ENCODE data around the gene MED25.

Gene MED25

GRCh38 chr19:49840321-49840720, 22.2 kb downstream of the MED25 start:
- DNase-seq (ENCODE audit: extremely low spot score): no peak
- ChIA-PET POLR2A (no interaction called here), CTCF (no interaction called here)
- TF ChIP-seq L3MBTL2 (conservative IDR thresholded peaks at IDR 0.05) (no peak), ZNF384 (IDR thresholded peaks at IDR 0.05) (no peak), ELF4 (IDR thresholded peaks at IDR 0.05) (no peak), BHLHE40 (IDR thresholded peaks at IDR 0.05; ENCODE audit: borderline replicate concordance) (no peak), CTBP1 (IDR thresholded peaks at IDR 0.05; ENCODE audit: borderline replicate concordance) (no peak), FOXM1 (IDR thresholded peaks at IDR 0.05; ENCODE audit: borderline replicate concordance) (no peak), LEF1 (IDR thresholded peaks at IDR 0.05; ENCODE audit: borderline replicate concordance) (no peak), PKNOX1 (IDR thresholded peaks at IDR 0.05) (no peak), ARNT (IDR thresholded peaks at IDR 0.05) (no peak), SP1 (IDR thresholded peaks at IDR 0.05) (no peak), HDGF (IDR thresholded peaks at IDR 0.05; ENCODE audit: borderline replicate concordance) (no peak), NFRKB (IDR thresholded peaks at IDR 0.05) (no peak)

GRCh38 chr19:49840736-49841249, 22.7 kb downstream of the MED25 start:
- CTCF ChIA-PET: no interaction called here

GRCh38 chr19:49843265-49843664, 25.2 kb downstream of the MED25 start:
- no peak for DNase-seq (ENCODE audit: extremely low spot score)
- POLR2A ChIA-PET: no interaction called here

More at GRCh38 chr19:49840736-49841249, 22.7 kb downstream of the MED25 start:
- POLR2A ChIA-PET: no interaction called here
- DNase-seq (ENCODE audit: extremely low spot score): no peak
- TF ChIP-seq HDGF (IDR thresholded peaks at IDR 0.05; ENCODE audit: borderline replicate concordance) (no peak), BHLHE40 (IDR thresholded peaks at IDR 0.05; ENCODE audit: borderline replicate concordance) (no peak), FOXA1 (IDR thresholded peaks at IDR 0.05) (no peak), ARNT (IDR thresholded peaks at IDR 0.05) (no peak), PKNOX1 (IDR thresholded peaks at IDR 0.05) (no peak)

DNA sequence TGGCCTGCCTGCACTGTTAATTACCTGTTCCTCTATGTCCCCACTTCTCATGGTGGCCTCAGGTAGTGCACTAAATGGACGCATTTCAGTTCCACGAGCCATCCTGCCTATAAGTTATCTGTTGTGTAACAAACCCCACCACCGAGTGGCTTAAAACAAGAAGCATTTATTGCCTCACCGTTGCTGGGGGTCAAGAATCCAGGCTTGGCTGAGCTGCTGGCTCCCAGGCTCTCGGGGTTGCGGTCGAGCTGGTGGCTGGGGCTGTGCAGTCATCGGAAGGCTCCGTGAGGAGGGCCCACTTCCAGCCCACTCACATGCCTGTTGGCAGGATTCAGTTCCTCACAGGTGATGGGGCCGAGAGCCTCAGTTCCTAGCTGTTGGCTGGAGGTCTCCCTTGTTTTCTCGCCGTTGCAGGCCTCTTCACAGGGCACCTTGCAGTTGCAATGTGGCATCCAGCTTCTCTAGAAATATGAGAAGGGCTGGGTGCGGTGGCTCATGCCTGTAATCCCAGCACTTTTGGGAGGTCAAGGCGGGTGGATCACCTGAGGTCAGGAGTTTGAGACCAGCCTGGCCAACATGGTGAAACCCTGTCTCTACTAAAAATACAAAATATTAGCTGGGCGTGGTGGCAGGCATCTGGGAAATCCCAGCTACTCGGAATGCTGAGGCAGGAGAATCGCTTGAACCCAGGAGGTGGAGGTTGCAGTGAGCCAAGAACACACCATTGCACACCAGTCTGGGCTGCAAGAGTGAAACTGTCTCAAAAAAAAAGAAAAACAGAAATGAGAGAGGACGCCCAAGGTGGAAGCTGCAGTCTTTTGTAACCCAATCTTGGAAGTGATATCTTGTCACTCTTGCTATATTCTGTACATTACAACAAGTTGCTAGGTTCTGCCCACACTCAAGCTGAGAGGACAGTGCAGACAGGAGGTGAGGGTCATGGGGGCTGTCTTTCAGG, 26.3 kb downstream of the MED25 start:
- DNase-seq (ENCODE audit: extremely low spot score): no peak
- POLR2A ChIA-PET: interaction anchor here (1.1 kb wide), 1 partner anchor 9 kb away, joined by 3 read pairs; no protein-coding TSS in a partner anchor
- CTCF ChIA-PET: no interaction called here

More at GRCh38 chr19:49843265-49843664, 25.2 kb downstream of the MED25 start:
- CTCF ChIA-PET: interaction anchor here (0.6 kb wide), 1 partner anchor 1007 kb away, joined by 3 read pairs; the partner anchor contains the start of gene HSD17B14
- TF ChIP-seq SUZ12 (IDR thresholded peaks at IDR 0.05) (no peak), FOXK2 (IDR thresholded peaks at IDR 0.05) (no peak), ZNF384 (IDR thresholded peaks at IDR 0.05) (no peak), HDGF (IDR thresholded peaks at IDR 0.05; ENCODE audit: borderline replicate concordance) (no peak), L3MBTL2 (conservative IDR thresholded peaks at IDR 0.05) (no peak), CTBP1 (IDR thresholded peaks at IDR 0.05; ENCODE audit: borderline replicate concordance) (no peak), LEF1 (IDR thresholded peaks at IDR 0.05; ENCODE audit: borderline replicate concordance) (no peak), SP1 (IDR thresholded peaks at IDR 0.05) (no peak), BHLHE40 (IDR thresholded peaks at IDR 0.05; ENCODE audit: borderline replicate concordance) (no peak), ELF4 (IDR thresholded peaks at IDR 0.05) (no peak), FOXA1 (IDR thresholded peaks at IDR 0.05) (no peak), FOXM1 (IDR thresholded peaks at IDR 0.05; ENCODE audit: borderline replicate concordance) (no peak)

DNA sequence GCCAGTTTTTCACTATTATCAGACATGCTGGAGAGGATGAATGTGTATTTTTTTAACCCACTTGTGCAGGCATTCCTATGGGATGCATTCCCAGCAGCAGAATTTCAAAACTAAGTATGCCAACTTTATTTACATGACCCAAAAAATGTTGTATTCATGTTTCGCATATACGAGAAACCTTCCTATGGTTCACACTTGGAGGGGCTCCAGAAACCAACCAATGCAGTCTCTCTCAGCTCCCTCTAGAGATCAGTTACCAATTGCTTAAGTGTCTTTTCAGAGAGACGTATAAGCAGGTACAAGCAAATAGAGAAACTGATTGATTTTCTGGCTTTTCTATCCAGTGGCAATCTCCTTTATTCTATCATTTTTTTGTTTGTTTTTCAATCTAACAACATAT, 27.3 kb downstream of the MED25 start:
- DNase-seq (ENCODE audit: extremely low spot score): no peak
- CTCF ChIA-PET: interaction anchor here (0.5 to 0.7 kb wide), 2 partner anchors 128 to 1773 kb away, joined by 3 to 7 read pairs; no protein-coding TSS in a partner anchor
- POLR2A ChIA-PET: no interaction called here
- TF ChIP-seq FOXK2 (IDR thresholded peaks at IDR 0.05) (no peak), SP1 (IDR thresholded peaks at IDR 0.05) (no peak), ELF4 (IDR thresholded peaks at IDR 0.05) (no peak), TARDBP (IDR thresholded peaks at IDR 0.05) (no peak), HDGF (IDR thresholded peaks at IDR 0.05; ENCODE audit: borderline replicate concordance) (no peak), CTBP1 (IDR thresholded peaks at IDR 0.05; ENCODE audit: borderline replicate concordance) (no peak), FOXM1 (IDR thresholded peaks at IDR 0.05; ENCODE audit: borderline replicate concordance) (no peak), BHLHE40 (IDR thresholded peaks at IDR 0.05; ENCODE audit: borderline replicate concordance) (no peak), PKNOX1 (IDR thresholded peaks at IDR 0.05) (no peak), ARNT (IDR thresholded peaks at IDR 0.05) (no peak), NFRKB (IDR thresholded peaks at IDR 0.05) (no peak), ZNF384 (IDR thresholded peaks at IDR 0.05) (no peak), SUZ12 (IDR thresholded peaks at IDR 0.05) (no peak)

More for the DNA sequence above, 26.3 kb downstream of the MED25 start:
- no peak for TF ChIP-seq FOXK2 (IDR thresholded peaks at IDR 0.05)
- no peak for TF ChIP-seq FOXM1 (IDR thresholded peaks at IDR 0.05; ENCODE audit: borderline replicate concordance)
- TF ChIP-seq NFRKB (IDR thresholded peaks at IDR 0.05): no peak
- no peak for TF ChIP-seq ELF4 (IDR thresholded peaks at IDR 0.05)
- TF ChIP-seq SP1 (IDR thresholded peaks at IDR 0.05): no peak
- no peak for TF ChIP-seq LEF1 (IDR thresholded peaks at IDR 0.05; ENCODE audit: borderline replicate concordance)
- TF ChIP-seq TARDBP (IDR thresholded peaks at IDR 0.05): no peak
- no peak for TF ChIP-seq HDGF (IDR thresholded peaks at IDR 0.05; ENCODE audit: borderline replicate concordance)
- no peak for TF ChIP-seq ARNT (IDR thresholded peaks at IDR 0.05)
- TF ChIP-seq FOXA1 (IDR thresholded peaks at IDR 0.05): no peak
- no peak for TF ChIP-seq CTBP1 (IDR thresholded peaks at IDR 0.05; ENCODE audit: borderline replicate concordance)
- TF ChIP-seq ZNF384 (IDR thresholded peaks at IDR 0.05): no peak
- no peak for TF ChIP-seq BHLHE40 (IDR thresholded peaks at IDR 0.05; ENCODE audit: borderline replicate concordance)
- TF ChIP-seq SUZ12 (IDR thresholded peaks at IDR 0.05): no peak
- TF ChIP-seq PKNOX1 (IDR thresholded peaks at IDR 0.05): no peak
